ENCODE data around the gene NKX1-2. TPM values are rescaled to one million over a fixed set of nuclear protein-coding genes. Genes with fewer than 3 reads are reported as not detected.
"Not testable (repeated sequence)": the region's sequence is repeated elsewhere in the genome, so short reads cannot be mapped to it uniquely, and the experiment has no call there.

NKX1-2 gene
- polyA plus RNA-seq, 1 donor: not detected

GRCh38 chr10:124451276-124451675, 1.4 kb upstream of the NKX1-2 start:
- DNase-seq (ENCODE audit: low read depth): no peak

GRCh38 chr10:124450783-124451057, 885 bp upstream of the NKX1-2 start:
- no peak for DNase-seq (ENCODE audit: low read depth)

- no peak for DNase-seq (ENCODE audit: low read depth)
These were observed 444 bp downstream of the NKX1-2 start for GRCh38 chr10:124449170-124450011.

GRCh38 chr10:124448696-124449169, 1.1 kb downstream of the NKX1-2 start:
- DNase-seq (ENCODE audit: low read depth): no peak

GRCh38 chr10:124447751-124448466, 1.9 kb downstream of the NKX1-2 start:
- no peak for DNase-seq (ENCODE audit: low read depth)

- no peak for DNase-seq (ENCODE audit: low read depth)
These were observed 2.7 kb downstream of the NKX1-2 start for GRCh38 chr10:124446830-124447750.

- not testable (repeated sequence) for DNase-seq (ENCODE audit: low read depth)
These were observed 8.1 kb downstream of the NKX1-2 start for GRCh38 chr10:124441694-124442093.

GRCh38 chr10:124436191-124436638, 13.6 kb downstream of the NKX1-2 start:
- DNase-seq (ENCODE audit: low read depth): no peak

- DNase-seq (ENCODE audit: low read depth): not testable (repeated sequence)
These were observed 14.2 kb downstream of the NKX1-2 start for GRCh38 chr10:124435683-124436082.

- no peak for DNase-seq (ENCODE audit: low read depth)
These were observed 16.4 kb downstream of the NKX1-2 start for GRCh38 chr10:124433461-124433860.

GRCh38 chr10:124430077-124430476, 19.8 kb downstream of the NKX1-2 start:
- DNase-seq (ENCODE audit: low read depth): no peak

- no peak for DNase-seq (ENCODE audit: low read depth)
These were observed 20.3 kb downstream of the NKX1-2 start for GRCh38 chr10:124429576-124429975.

- no peak for DNase-seq (ENCODE audit: low read depth)
These were observed 21.5 kb downstream of the NKX1-2 start for GRCh38 chr10:124428207-124428777.

- no peak for DNase-seq (ENCODE audit: low read depth)
These were observed 24.4 kb downstream of the NKX1-2 start for GRCh38 chr10:124425227-124425962.

- no peak for DNase-seq (ENCODE audit: low read depth)
These were observed 26.0 kb downstream of the NKX1-2 start for GRCh38 chr10:124423813-124424212.

GRCh38 chr10:124422742-124423141, 27.1 kb downstream of the NKX1-2 start:
- DNase-seq (ENCODE audit: low read depth): no peak

GRCh38 chr10:124420254-124420653, 29.6 kb downstream of the NKX1-2 start:
- no peak for DNase-seq (ENCODE audit: low read depth)

GRCh38 chr10:124419635-124420034, 30.2 kb downstream of the NKX1-2 start:
- DNase-seq (ENCODE audit: low read depth): no peak

- peak; percentile 87 for DNase-seq (ENCODE audit: low read depth)
These were observed 30.9 kb downstream of the NKX1-2 start, which contains the start of gene OAT for GRCh38 chr10:124418726-124419501. Gene OAT (minus strand): TSS chr10:124418923. CDS start chr10:124412171, 6,752 bp downstream.
